Naive thymus-derived CD8-positive, alpha-beta T cell (primary cell): ENCODE data around the gene PLPP4. TPM values are rescaled to one million over a fixed set of nuclear protein-coding genes. Genes with fewer than 3 reads are reported as not detected.

ENCODE experiments used
- ATAC-seq, 2 donors: fragments of 150-1000 bp; cut with Tn5 transposase in 1 of 2; sonication (Bioruptor Pico), chemical (Tn5 transposase) in 1 of 2; 1 replicate in 1 of 2; 2 replicates in 1 of 2; pipeline ENCODE4 v1.10.0; 2021; ENCODE audit warnings: mild to moderate bottlenecking in 2 of 2, moderate library complexity in 2 of 2
- POLR2A ChIA-PET: fragments of 350-600 bp; sonication (Branson Sonifier 250); formaldehyde crosslinking; loops from one replicate; lab custom pipeline; 2021; ENCODE audit warnings: antibody characterized with exemption; lab: Charles Lee
- DNase-seq, 10 donors: peaks; one replicate each; pipeline versions ENCODE4 v3.0.0 to v3.0.0-alpha.2; 2020 to 2022
- H3K27ac Mint-ChIP-seq, 10 donors: one replicate each; pipeline ENCODE4 v1.8.0; 2020 to 2022; ENCODE audit warnings: mild to moderate bottlenecking in 10 of 10, mixed read lengths in 10 of 10, moderate library complexity in 4 of 10, inconsistent platforms in 1 of 10
- H3K27me3 Mint-ChIP-seq, 5 donors: one replicate each; pipeline ENCODE4 v1.8.0; 2021 to 2022; ENCODE audit warnings: mixed read lengths in 5 of 5
- H3K36me3 Mint-ChIP-seq, 3 donors: one replicate each; pipeline ENCODE4 v1.8.0; 2020 to 2022; ENCODE audit warnings: mixed read lengths in 3 of 3, mild to moderate bottlenecking in 2 of 3, inconsistent platforms in 1 of 3
- H3K4me1 Mint-ChIP-seq, 4 donors: one replicate each; pipeline ENCODE4 v1.8.0; 2021 to 2022; ENCODE audit warnings: mixed read lengths in 4 of 4
- H3K4me3 Mint-ChIP-seq, 10 donors: one replicate each; pipeline ENCODE4 v1.8.0; 2020 to 2022; ENCODE audit warnings: mild to moderate bottlenecking in 10 of 10, mixed read lengths in 10 of 10, moderate library complexity in 6 of 10, inconsistent platforms in 1 of 10
- H3K9me3 Mint-ChIP-seq, 9 donors: one replicate each; pipeline ENCODE4 v1.8.0; 2020 to 2022; ENCODE audit warnings: mixed read lengths in 9 of 9, mild to moderate bottlenecking in 3 of 9, inconsistent platforms in 1 of 9, moderate library complexity in 1 of 9
- polyA plus RNA-seq, 3 donors: library from polyadenylated mRNA; unstranded; fragments of 300-500 nt; fragmentation: Illumina TruSeq; gene quantifications; one replicate each; pipeline ENCODE4 v1.2.3, GENCODE V29; 2021
- total RNA-seq, 8 experiments: library from RNA in 2 of 8; stranded (reverse) in 2 of 8; gene quantifications; one replicate each; pipeline ENCODE4 v1.2.3 and lab custom pipeline; 2021 to 2026

PLPP4 gene
- total and polyA plus RNA-seq, 5 experiments from 2014 or later, result not detected

- H3K27me3 Mint-ChIP-seq, result peaks cover 2 to 19% (median 6%) of the 10 kb centered on the region in 5 donors
- H3K9me3 Mint-ChIP-seq, result peaks cover 0 to 14% (median 4%) of the 10 kb centered on the region in 9 donors
- no peak overlapping the region for H3K27ac Mint-ChIP-seq
- no peak for DNase-seq
- POLR2A ChIA-PET, result no interaction called here
- ATAC-seq, result no peak
- no peak overlapping the region for H3K4me3 Mint-ChIP-seq
- H3K36me3 Mint-ChIP-seq, result no peaks in the 10 kb centered on the region
- H3K4me1 Mint-ChIP-seq, result no peaks in the 10 kb centered on the region
Observed at GRCh38 chr10:120479506-120479905, 22.5 kb downstream of the PLPP4 start.

- Mint-ChIP-seq H3K27ac (no peak overlapping the region), H3K27me3 (peaks cover 2 to 19% (median 6%) of the 10 kb centered on the region in 5 donors), H3K4me3 (no peak overlapping the region), H3K4me1 (no peaks in the 10 kb centered on the region), H3K36me3 (no peaks in the 10 kb centered on the region), H3K9me3 (peaks cover 0 to 14% (median 4%) of the 10 kb centered on the region in 9 donors)
- ATAC-seq, result no peak
- DNase-seq, result no peak
- POLR2A ChIA-PET, result no interaction called here
Observed at GRCh38 chr10:120480065-120480600, 23.1 kb downstream of the PLPP4 start.

GRCh38 chr10:120480848-120481247 is 23.8 kb downstream of the PLPP4 start:
- Mint-ChIP-seq H3K9me3 (peaks cover 0 to 14% (median 4%) of the 10 kb centered on the region in 9 donors), H3K4me3 (no peak overlapping the region), H3K27ac (no peak overlapping the region), H3K4me1 (no peaks in the 10 kb centered on the region), H3K36me3 (no peaks in the 10 kb centered on the region), H3K27me3 (peaks cover 2 to 19% (median 6%) of the 10 kb centered on the region in 5 donors)
- ATAC-seq (no peak), DNase-seq (no peak)
- POLR2A ChIA-PET, result no interaction called here

GRCh38 chr10:120483006-120483405 is 26.0 kb downstream of the PLPP4 start:
- peaks cover 2 to 10% (median 4%) of the 10 kb centered on the region in 5 donors for H3K27me3 Mint-ChIP-seq
- H3K27ac Mint-ChIP-seq, result no peak overlapping the region
- ATAC-seq, result no peak
- DNase-seq, result no peak
- peaks cover 0 to 14% (median 4%) of the 10 kb centered on the region in 9 donors for H3K9me3 Mint-ChIP-seq
- H3K4me1 Mint-ChIP-seq, result no peaks in the 10 kb centered on the region
- H3K4me3 Mint-ChIP-seq, result no peak overlapping the region
- POLR2A ChIA-PET, result no interaction called here
- H3K36me3 Mint-ChIP-seq, result no peaks in the 10 kb centered on the region

- peaks cover 2 to 10% (median 4%) of the 10 kb centered on the region in 5 donors for H3K27me3 Mint-ChIP-seq
- POLR2A ChIA-PET, result no interaction called here
- H3K27ac Mint-ChIP-seq, result no peak overlapping the region
- ATAC-seq (no peak), DNase-seq (no peak)
- peaks cover 0 to 14% (median 4%) of the 10 kb centered on the region in 9 donors for H3K9me3 Mint-ChIP-seq
- no peak overlapping the region for H3K4me3 Mint-ChIP-seq
- H3K36me3 Mint-ChIP-seq, result no peaks in the 10 kb centered on the region
- H3K4me1 Mint-ChIP-seq, result no peaks in the 10 kb centered on the region
Observed at GRCh38 chr10:120483651-120484301, 26.7 kb downstream of the PLPP4 start.

- DNase-seq (no peak), ATAC-seq (no peak)
- no peak overlapping the region for H3K27ac Mint-ChIP-seq
- no peaks in the 10 kb centered on the region for H3K4me1 Mint-ChIP-seq
- H3K4me3 Mint-ChIP-seq, result no peak overlapping the region
- peaks cover 0 to 13% (median 5%) of the 10 kb centered on the region in 9 donors for H3K9me3 Mint-ChIP-seq
- H3K27me3 Mint-ChIP-seq, result peaks cover 0 to 7% (median 0%) of the 10 kb centered on the region in 5 donors
- POLR2A ChIA-PET, result no interaction called here
- no peaks in the 10 kb centered on the region for H3K36me3 Mint-ChIP-seq
Observed at GRCh38 chr10:120485946-120486345, 28.9 kb downstream of the PLPP4 start.

- no peak for DNase-seq
- peaks cover 0 to 7% (median 4%) of the 10 kb centered on the region in 9 donors for H3K9me3 Mint-ChIP-seq
- POLR2A ChIA-PET, result no interaction called here
- H3K4me3 Mint-ChIP-seq, result no peak overlapping the region
- H3K27ac Mint-ChIP-seq, result no peak overlapping the region
- ATAC-seq, result no peak
- H3K36me3 Mint-ChIP-seq, result no peaks in the 10 kb centered on the region
- H3K4me1 Mint-ChIP-seq, result no peaks in the 10 kb centered on the region
- peaks cover 0 to 7% (median 0%) of the 10 kb centered on the region in 5 donors for H3K27me3 Mint-ChIP-seq
Observed at GRCh38 chr10:120486671-120487205, 29.7 kb downstream of the PLPP4 start.

GRCh38 chr10:120490288-120490687 is 33.3 kb downstream of the PLPP4 start:
- Mint-ChIP-seq H3K4me1 (no peaks in the 10 kb centered on the region), H3K27me3 (peaks cover 0 to 7% (median 2%) of the 10 kb centered on the region in 5 donors), H3K4me3 (no peak overlapping the region), H3K36me3 (no peaks in the 10 kb centered on the region), H3K27ac (no peak overlapping the region), H3K9me3 (peaks cover 0 to 2% (median 0%) of the 10 kb centered on the region in 9 donors)
- POLR2A ChIA-PET, result no interaction called here
- ATAC-seq (no peak), DNase-seq (no peak)

- POLR2A ChIA-PET, result no interaction called here
- Mint-ChIP-seq H3K27me3 (peaks cover 0 to 7% (median 2%) of the 10 kb centered on the region in 5 donors), H3K27ac (no peak overlapping the region), H3K36me3 (no peaks in the 10 kb centered on the region), H3K9me3 (peaks cover 0 to 2% (median 0%) of the 10 kb centered on the region in 9 donors), H3K4me1 (no peaks in the 10 kb centered on the region), H3K4me3 (no peak overlapping the region)
- DNase-seq (no peak), ATAC-seq (no peak)
Observed at GRCh38 chr10:120492346-120492745, 35.3 kb downstream of the PLPP4 start.

GRCh38 chr10:120493411-120494312 is 36.6 kb downstream of the PLPP4 start:
- ATAC-seq, result no peak
- Mint-ChIP-seq H3K27ac (no peak overlapping the region), H3K4me3 (no peak overlapping the region), H3K27me3 (peaks cover 0 to 7% (median 2%) of the 10 kb centered on the region in 5 donors), H3K9me3 (peaks cover 0 to 2% (median 0%) of the 10 kb centered on the region in 9 donors), H3K4me1 (no peaks in the 10 kb centered on the region), H3K36me3 (no peaks in the 10 kb centered on the region)
- no peak for DNase-seq
- POLR2A ChIA-PET, result no interaction called here

- H3K27me3 Mint-ChIP-seq, result peaks cover 0 to 7% (median 2%) of the 10 kb centered on the region in 5 donors
- DNase-seq, result no peak
- no peaks in the 10 kb centered on the region for H3K36me3 Mint-ChIP-seq
- no peaks in the 10 kb centered on the region for H3K4me1 Mint-ChIP-seq
- no peak for ATAC-seq
- POLR2A ChIA-PET, result no interaction called here
- H3K4me3 Mint-ChIP-seq, result no peak overlapping the region
- no peak overlapping the region for H3K27ac Mint-ChIP-seq
- H3K9me3 Mint-ChIP-seq, result no peaks in the 10 kb centered on the region
Observed at GRCh38 chr10:120494313-120494710, 37.3 kb downstream of the PLPP4 start.

GRCh38 chr10:120495226-120496009 is 38.4 kb downstream of the PLPP4 start:
- no peaks in the 10 kb centered on the region for H3K36me3 Mint-ChIP-seq
- no peaks in the 10 kb centered on the region for H3K9me3 Mint-ChIP-seq
- DNase-seq, result no peak
- ATAC-seq, result no peak
- no peak overlapping the region for H3K27ac Mint-ChIP-seq
- H3K4me1 Mint-ChIP-seq, result no peaks in the 10 kb centered on the region
- peaks cover 0 to 17% (median 2%) of the 10 kb centered on the region in 5 donors for H3K27me3 Mint-ChIP-seq
- no peak overlapping the region for H3K4me3 Mint-ChIP-seq
- POLR2A ChIA-PET, result no interaction called here
